Neural progenitor cell (in vitro differentiated cells): Measurements from ENCODE around the gene APC. TPM values are rescaled to one million over a fixed set of nuclear protein-coding genes. Genes with fewer than 3 reads are reported as not detected.

Experiments
- DNase-seq: peaks from one replicate; pipeline ENCODE4 v3.0.0-alpha.2; 2016; ENCODE audit warnings: low spot score
- H2AFZ ChIP-seq: fragments of 200-600 bp; sonication (generic); replicated peaks from 2 replicates; pipeline ENCODE4 v1.6.1; 2016; ENCODE audit warnings: antibody characterized with exemption
- H3F3A ChIP-seq: fragments of 200-600 bp; sonication (generic); 2 replicates; pipeline ENCODE4 v1.6.1; 2016; ENCODE audit warnings: antibody characterized with exemption, low read depth
- H3K27ac ChIP-seq: fragments of 200-600 bp; sonication (generic); 2 replicates; pipeline ENCODE4 v1.5.1; 2016; ENCODE audit warnings: mild to moderate bottlenecking
- H3K27me3 ChIP-seq: fragments of 200-600 bp; sonication (generic); 2 replicates; pipeline ENCODE4 v1.6.1; 2016; ENCODE audit warnings: mild to moderate bottlenecking, moderate library complexity
- H3K36me3 ChIP-seq: fragments of 200-600 bp; sonication (generic); 2 replicates; pipeline ENCODE4 v1.5.1; 2016
- H3K4me1 ChIP-seq: fragments of 200-600 bp; sonication (generic); 2 replicates; pipeline ENCODE4 v1.6.1; 2016; ENCODE audit warnings: mixed run types
- H3K4me2 ChIP-seq: fragments of 200-600 bp; sonication (generic); 2 replicates; pipeline ENCODE4 v1.6.1; 2016
- H3K4me3 ChIP-seq: fragments of 200-600 bp; sonication (generic); 2 replicates; pipeline ENCODE4 v1.5.1; 2016
- H3K79me2 ChIP-seq: fragments of 200-600 bp; sonication (generic); 2 replicates; pipeline ENCODE4 v1.6.1; 2016; ENCODE audit warnings: low read depth
- H3K9ac ChIP-seq: fragments of 200-600 bp; sonication (generic); 2 replicates; pipeline ENCODE4 v1.6.1; 2016
- H3K9me3 ChIP-seq: fragments of 200-600 bp; sonication (generic); 2 replicates; pipeline ENCODE4 v1.5.1; 2016; ENCODE audit warnings: low read depth
- H4K20me1 ChIP-seq: fragments of 200-600 bp; sonication (generic); 2 replicates; pipeline ENCODE4 v1.6.1; 2016; ENCODE audit warnings: low read depth
- H3K27ac Mint-ChIP-seq: 3 replicates; pipeline ENCODE4 v1.8.0; 2021; ENCODE audit warnings: mixed read lengths
- H3K27me3 Mint-ChIP-seq: 2 replicates; pipeline ENCODE4 v1.8.0; 2022; ENCODE audit warnings: low read depth, mild to moderate bottlenecking, inconsistent platforms, moderate library complexity, mixed read lengths; ENCODE audit not compliant: insufficient read depth
- H3K36me3 Mint-ChIP-seq: 3 replicates; pipeline ENCODE4 v1.8.0; 2021; ENCODE audit warnings: mixed read lengths
- H3K4me1 Mint-ChIP-seq: 3 replicates; pipeline ENCODE4 v1.8.0; 2021; ENCODE audit warnings: mixed read lengths
- H3K4me3 Mint-ChIP-seq: 3 replicates; pipeline ENCODE4 v1.8.0; 2021; ENCODE audit warnings: mild to moderate bottlenecking, moderate library complexity, mixed read lengths
- H3K9me3 Mint-ChIP-seq: 3 replicates; pipeline ENCODE4 v1.8.0; 2020; ENCODE audit warnings: mixed read lengths
- CTCF ChIP-seq: fragments of 200-600 bp; sonication (generic); IDR thresholded peaks from 2 replicates; pipeline ENCODE4 v1.5.1; 2017; ENCODE audit warnings: antibody characterized with exemption, mild to moderate bottlenecking
- EZH2 ChIP-seq: fragments of 200-600 bp; sonication (generic); IDR thresholded peaks from 2 replicates; pipeline ENCODE4 v1.6.1; 2017; ENCODE audit warnings: antibody characterized with exemption, mild to moderate bottlenecking, moderate library complexity
- EZH2phosphoT487 ChIP-seq: fragments of 200-600 bp; sonication (generic); IDR thresholded peaks from 2 replicates; pipeline ENCODE4 v1.6.1; 2017; ENCODE audit warnings: antibody characterized with exemption
- total RNA-seq: library from RNA; depleted of rRNA; stranded (reverse); fragments of >200 nt; gene quantifications from 2 replicates; pipeline ENCODE4 v1.2.3, GENCODE V29; 2015; ENCODE audit warnings: low replicate concordance

The APC gene
- total RNA-seq, 1 donor from 2014 or later: 39.7 TPM

GRCh38 chr5:112869948-112870347 is 132.3 kb downstream of the APC start:
- Histone ChIP-seq H3K9me3 (no peaks in the 10 kb centered on the region), H3K4me2 (no peak overlapping the region), H3K4me1 (no peaks in the 10 kb centered on the region), H3K27ac (no peak overlapping the region), H3K79me2 (peaks cover 9% of the 10 kb centered on the region), H3K9ac (no peak overlapping the region), H3K27me3 (no peaks in the 10 kb centered on the region), H3F3A (no peaks in the 10 kb centered on the region), H3K36me3 (peaks cover 19% of the 10 kb centered on the region), H3K4me3 (no peak overlapping the region), H4K20me1 (no peaks in the 10 kb centered on the region), H2AFZ (no peak overlapping the region)
- no peak for DNase-seq
- TF ChIP-seq EZH2phosphoT487 (no peak), EZH2 (no peak), CTCF (no peak)
- peaks cover 3% of the 10 kb centered on the region for H3K27me3 Mint-ChIP-seq
- no peaks in the 10 kb centered on the region for H3K9me3 Mint-ChIP-seq
- H3K36me3 Mint-ChIP-seq: peaks cover 15% of the 10 kb centered on the region
- no peak overlapping the region for H3K27ac Mint-ChIP-seq
- no peaks in the 10 kb centered on the region for H3K4me1 Mint-ChIP-seq
- no peak overlapping the region for H3K4me3 Mint-ChIP-seq

GRCh38 chr5:112870966-112871365 is 133.3 kb downstream of the APC start:
- Histone ChIP-seq H3K9ac (no peak overlapping the region), H3K27ac (no peak overlapping the region), H4K20me1 (no peaks in the 10 kb centered on the region), H3K4me2 (no peak overlapping the region), H3K36me3 (peaks cover 16% of the 10 kb centered on the region), H3K4me3 (no peak overlapping the region), H3K4me1 (no peaks in the 10 kb centered on the region), H3F3A (no peaks in the 10 kb centered on the region), H3K9me3 (no peaks in the 10 kb centered on the region), H3K79me2 (no peaks in the 10 kb centered on the region), H2AFZ (no peak overlapping the region), H3K27me3 (no peaks in the 10 kb centered on the region)
- H3K9me3 Mint-ChIP-seq: no peaks in the 10 kb centered on the region
- H3K4me3 Mint-ChIP-seq: no peak overlapping the region
- TF ChIP-seq EZH2 (no peak), CTCF (no peak), EZH2phosphoT487 (no peak)
- H3K27me3 Mint-ChIP-seq: peaks cover 2% of the 10 kb centered on the region
- H3K36me3 Mint-ChIP-seq: peaks cover 15% of the 10 kb centered on the region
- H3K4me1 Mint-ChIP-seq: no peaks in the 10 kb centered on the region
- DNase-seq: no peak
- H3K27ac Mint-ChIP-seq: no peak overlapping the region

DNA sequence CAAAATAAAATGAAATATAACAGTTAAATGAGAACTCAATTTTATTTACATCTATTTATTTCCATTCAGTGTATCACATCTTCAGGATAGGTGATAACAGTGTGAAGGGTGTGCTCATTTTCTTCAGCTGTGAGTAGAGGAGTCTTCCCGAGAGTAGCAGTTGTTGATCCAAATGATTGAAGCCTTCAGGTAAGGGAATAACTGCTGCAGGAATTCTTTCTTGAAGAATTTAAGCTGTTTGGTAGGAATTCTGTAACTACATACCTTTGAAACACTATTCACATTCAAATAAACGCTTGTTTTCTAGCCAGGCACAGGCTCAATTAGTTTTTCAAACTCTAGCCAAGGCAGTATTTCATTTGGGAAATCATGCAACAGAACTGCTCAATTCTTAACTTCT is 138.7 kb downstream of the APC start:
- no peak overlapping the region for H3K27ac Mint-ChIP-seq
- H3K4me3 Mint-ChIP-seq: no peak overlapping the region
- Histone ChIP-seq H4K20me1 (no peaks in the 10 kb centered on the region), H3K36me3 (no peaks in the 10 kb centered on the region), H3K4me1 (no peaks in the 10 kb centered on the region), H3K9me3 (no peaks in the 10 kb centered on the region), H3K4me2 (no peak overlapping the region), H3F3A (no peaks in the 10 kb centered on the region), H3K27ac (no peak overlapping the region), H3K27me3 (no peaks in the 10 kb centered on the region), H3K79me2 (no peaks in the 10 kb centered on the region), H3K4me3 (no peak overlapping the region), H2AFZ (no peak overlapping the region), H3K9ac (no peak overlapping the region)
- no peaks in the 10 kb centered on the region for H3K9me3 Mint-ChIP-seq
- TF ChIP-seq EZH2: no peak
- TF ChIP-seq CTCF: no peak
- no peak for TF ChIP-seq EZH2phosphoT487
- H3K4me1 Mint-ChIP-seq: no peaks in the 10 kb centered on the region
- no peaks in the 10 kb centered on the region for H3K27me3 Mint-ChIP-seq
- peaks cover 7% of the 10 kb centered on the region for H3K36me3 Mint-ChIP-seq
- DNase-seq: no peak

DNA sequence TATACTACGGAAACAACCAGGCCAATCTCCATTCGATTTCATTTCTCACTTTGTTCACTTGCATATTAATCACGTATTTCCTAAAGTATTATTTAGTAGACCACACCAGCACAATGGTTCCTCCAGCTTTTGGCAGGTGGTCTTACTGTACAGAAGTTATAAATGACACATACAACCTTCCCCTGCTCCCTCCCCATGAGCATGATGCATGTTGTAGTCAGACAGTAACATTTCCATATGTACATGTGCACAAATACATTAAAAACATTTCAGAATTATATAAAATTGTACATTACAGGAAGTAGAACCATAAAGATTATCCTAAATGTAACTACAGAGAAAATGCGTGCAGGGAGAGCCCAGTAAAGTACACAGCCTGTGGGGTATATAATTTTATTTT is 140.4 kb downstream of the APC start:
- Histone ChIP-seq H3K9ac (no peak overlapping the region), H3K4me3 (no peak overlapping the region), H4K20me1 (no peaks in the 10 kb centered on the region), H3K4me1 (no peaks in the 10 kb centered on the region), H3F3A (no peaks in the 10 kb centered on the region), H3K27ac (no peak overlapping the region), H3K79me2 (no peaks in the 10 kb centered on the region), H3K4me2 (no peak overlapping the region), H3K36me3 (no peaks in the 10 kb centered on the region), H2AFZ (no peak overlapping the region), H3K9me3 (no peaks in the 10 kb centered on the region), H3K27me3 (no peaks in the 10 kb centered on the region)
- no peak for DNase-seq
- Mint-ChIP-seq H3K4me3 (no peak overlapping the region), H3K9me3 (no peaks in the 10 kb centered on the region), H3K27ac (no peak overlapping the region), H3K4me1 (no peaks in the 10 kb centered on the region), H3K36me3 (peaks cover 6% of the 10 kb centered on the region), H3K27me3 (no peaks in the 10 kb centered on the region)
- TF ChIP-seq CTCF: no peak
- no peak for TF ChIP-seq EZH2
- TF ChIP-seq EZH2phosphoT487: no peak
